CD4-positive, alpha-beta T cell treated with Interleukin-21 for 1 hour (primary cell): ENCODE results near the gene RBM47.
"Not testable (repeated sequence)": the region's sequence is repeated elsewhere in the genome, so short reads cannot be mapped to it uniquely, and the experiment has no call there.

Source experiments
- DNase-seq: peaks from one replicate; pipeline ENCODE4 v3.0.0-alpha.2; 2020

The RBM47 gene

DNA sequence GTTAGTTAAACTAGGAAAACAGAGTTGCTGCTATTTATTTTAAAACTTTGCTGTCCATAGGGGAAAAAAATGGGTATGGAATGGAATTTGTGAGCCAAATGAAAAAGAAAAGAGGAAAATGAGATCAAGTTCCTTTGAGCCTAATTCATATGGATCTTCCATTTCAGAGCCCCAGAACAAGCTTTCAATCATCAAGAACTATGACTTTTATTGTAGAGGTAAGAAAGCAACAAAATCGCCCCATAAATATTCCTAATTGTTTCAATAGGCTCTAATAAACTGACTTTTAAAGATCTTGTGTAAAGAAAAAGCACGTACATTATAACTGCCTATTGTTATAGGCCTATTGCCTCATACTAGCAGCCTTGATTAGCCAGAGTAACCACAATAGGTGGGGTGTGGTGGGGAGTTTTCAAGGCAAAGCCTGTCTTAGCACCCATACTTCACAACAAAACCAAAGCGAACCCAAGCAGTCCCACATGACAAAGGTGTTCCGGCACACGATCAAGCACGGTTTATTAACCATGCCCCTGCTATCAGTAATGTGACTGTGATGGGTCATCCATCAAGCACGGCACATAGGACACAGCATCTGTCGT lies 44.4 kb downstream of the RBM47 start:
- DNase-seq: no peak

DNA sequence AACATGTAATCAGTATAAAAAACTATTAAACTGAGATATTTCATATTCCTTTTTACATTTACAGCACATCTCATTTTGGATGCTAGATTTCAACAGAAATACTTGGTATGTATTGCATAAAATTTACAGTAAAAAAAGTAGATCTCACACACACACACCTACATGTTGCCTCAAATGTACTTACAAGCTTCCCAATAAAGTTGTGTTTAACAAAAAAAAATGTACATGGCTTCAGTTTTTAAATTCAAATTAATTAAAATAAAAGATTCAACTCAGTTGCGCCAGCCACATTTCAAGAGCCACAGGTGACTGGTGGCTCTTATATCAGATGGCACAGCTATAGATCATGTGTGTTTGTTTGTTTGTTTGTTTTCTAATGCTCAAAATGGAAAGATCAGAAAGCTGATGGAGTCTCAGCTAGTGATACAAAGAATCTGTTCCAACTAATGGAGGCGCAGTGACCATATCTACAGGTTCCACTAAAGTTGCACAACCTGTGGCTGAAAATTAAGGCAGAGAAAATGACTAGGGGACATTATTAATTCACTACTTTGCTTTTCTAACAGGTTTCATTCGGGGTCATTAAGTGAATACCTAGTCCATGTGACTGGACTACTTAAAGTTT lies 45.0 kb downstream of the RBM47 start:
- no peak for DNase-seq

GRCh38 chr4:40583850-40584439 lies 45.7 kb downstream of the RBM47 start:
- DNase-seq: no peak

DNA sequence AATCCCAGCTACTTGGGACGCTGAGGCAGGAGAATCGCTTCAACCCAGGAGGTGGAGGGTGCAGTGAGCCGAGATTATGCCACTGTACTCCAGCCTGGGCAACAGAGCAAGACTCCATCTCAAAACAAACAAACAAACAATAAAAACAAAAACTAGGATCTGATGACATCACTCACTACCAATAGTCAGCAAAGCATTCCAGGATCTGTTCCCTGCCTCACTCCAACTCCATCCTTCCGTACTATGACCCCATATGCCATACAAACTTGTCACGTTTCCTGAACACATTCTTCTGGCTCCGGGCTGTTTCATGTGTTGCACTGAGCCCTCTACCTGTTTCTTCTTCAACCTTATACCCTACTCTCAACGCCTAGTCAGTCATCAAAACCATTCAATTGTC lies 47.3 kb downstream of the RBM47 start:
- DNase-seq: no peak

DNA sequence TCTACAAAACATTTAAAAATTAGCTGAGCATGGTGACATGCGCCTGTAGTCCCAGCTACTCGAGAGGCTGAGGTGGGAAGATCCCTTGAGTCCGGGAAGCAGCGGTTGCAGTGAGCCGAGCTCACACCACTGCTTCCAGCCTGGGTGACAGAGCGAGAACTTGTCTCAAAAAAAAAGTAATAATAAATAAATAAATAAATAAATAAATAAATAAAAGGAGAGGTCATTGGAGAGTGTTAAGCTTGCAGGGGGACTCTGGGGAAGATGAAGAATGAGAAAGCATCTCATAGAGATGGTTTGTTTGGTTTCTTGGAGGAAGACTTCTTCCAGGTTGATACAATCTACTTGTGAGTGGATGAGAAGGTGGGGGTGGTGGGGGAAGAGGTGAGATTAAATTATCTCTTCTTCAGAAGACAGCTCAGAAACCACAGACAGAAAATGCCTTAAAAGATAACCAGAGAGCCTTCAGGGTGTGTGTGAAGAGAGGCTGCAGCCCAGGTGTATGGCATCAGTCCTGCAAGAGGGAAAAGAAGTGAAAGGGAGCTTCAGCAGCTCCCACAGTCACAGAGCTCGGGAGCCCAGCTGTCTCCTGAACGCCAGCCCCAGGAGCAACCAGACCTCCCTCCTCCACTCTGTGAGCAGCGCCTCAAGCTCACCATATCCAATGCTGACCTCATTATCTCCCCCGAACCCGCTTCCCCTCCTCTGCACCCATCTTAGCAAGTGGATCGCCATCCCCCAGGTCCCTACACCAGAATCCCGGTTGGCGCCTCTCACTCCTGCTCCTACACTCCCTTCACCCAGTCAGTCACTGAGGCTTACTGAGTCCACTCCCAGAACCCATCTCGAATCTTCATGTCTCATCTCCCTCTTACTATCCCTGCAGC lies 48.2 kb downstream of the RBM47 start:
- no peak for DNase-seq

- DNase-seq: no peak
These were observed 49.7 kb downstream of the RBM47 start for GRCh38 chr4:40579983-40580382.

DNA sequence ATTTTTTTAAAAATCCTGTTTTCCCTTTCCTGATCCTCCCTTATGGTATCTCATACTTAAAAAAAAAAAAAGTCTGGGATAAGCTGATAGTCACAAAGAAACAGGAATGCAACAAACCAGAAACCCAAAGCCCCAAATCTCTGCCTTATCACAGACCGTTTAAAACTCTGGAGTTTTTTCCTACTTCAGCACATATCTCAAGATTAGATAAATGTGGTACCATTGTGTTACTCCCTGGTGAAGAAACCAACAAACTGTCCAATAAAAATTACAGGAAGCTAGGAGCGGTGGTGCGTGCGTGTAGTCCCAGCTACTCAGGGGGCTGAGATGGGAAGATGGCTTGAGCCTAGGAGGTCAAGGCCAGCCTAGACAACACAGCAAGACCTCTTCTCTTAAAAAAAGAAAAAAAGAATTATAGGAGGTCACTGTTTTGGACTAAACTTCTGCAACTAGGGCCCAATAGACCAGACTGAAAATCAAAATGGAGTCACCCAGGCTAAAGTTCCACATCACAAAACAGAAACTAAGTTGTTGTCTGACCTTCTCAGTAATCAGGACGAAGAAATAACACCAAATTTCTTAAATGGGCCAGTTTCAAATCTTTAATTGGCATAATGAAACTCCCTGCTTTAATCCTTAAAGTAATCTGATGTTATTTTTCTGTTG lies 51.9 kb downstream of the RBM47 start:
- DNase-seq: no peak

DNA sequence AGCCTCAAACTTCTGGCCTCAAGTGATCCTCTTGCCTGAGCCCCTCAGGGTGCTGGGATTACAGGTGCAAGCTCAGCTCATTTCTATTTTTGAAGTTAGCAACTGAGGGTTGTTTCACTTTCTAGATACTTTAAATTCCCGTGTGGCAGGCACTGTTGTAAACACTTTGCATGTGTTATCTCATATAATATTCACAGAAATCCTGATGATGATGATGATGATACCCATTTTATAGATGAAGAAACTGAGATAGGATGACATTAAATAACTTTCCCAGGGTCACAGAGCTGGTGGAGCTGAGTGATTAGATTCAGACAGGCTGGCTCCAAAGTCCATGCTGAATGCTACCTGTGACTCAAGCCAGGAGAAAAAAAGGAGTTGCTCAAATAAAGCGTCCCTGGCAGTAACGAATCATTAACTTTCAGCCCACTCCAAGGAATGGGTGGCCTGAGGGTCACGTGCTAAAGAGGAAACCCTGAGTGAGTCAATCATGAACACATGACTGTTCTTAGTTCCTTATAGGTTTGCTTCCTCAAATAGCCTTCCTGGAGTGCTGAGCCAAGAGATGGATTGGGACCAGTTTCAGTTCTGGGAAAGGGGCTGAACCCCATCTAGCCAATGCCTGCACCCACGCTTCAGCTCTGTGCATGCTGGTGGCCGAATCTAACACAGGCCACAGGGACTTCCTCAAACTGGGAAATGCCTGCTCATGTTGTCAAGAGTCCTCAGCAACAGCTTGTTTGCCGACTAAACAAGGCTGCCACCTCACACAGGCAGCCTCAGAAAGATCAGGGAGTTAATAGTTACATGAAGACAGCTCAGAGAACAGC lies 52.8 kb downstream of the RBM47 start:
- peak; percentile 52 for DNase-seq

DNA sequence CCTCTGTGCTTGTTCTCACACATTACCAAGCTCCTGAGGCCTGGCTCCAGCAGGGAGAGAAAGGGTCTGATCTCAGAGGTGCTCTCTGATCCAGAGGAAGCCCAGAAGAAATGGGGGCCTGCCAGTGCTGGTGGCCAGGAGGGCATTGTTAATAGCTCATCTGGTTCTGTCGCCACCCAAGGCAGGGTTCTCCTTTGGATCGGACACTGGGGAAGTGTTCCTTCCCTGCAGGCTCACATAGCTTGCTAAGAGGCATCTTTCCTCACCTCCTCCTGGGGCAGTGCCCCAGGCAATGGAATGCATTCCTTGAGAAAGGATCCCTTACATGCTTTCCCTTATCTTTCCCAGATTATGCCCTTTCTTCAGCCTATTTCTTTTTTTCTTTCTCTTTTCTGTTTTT lies 53.8 kb downstream of the RBM47 start:
- no peak for DNase-seq

DNA sequence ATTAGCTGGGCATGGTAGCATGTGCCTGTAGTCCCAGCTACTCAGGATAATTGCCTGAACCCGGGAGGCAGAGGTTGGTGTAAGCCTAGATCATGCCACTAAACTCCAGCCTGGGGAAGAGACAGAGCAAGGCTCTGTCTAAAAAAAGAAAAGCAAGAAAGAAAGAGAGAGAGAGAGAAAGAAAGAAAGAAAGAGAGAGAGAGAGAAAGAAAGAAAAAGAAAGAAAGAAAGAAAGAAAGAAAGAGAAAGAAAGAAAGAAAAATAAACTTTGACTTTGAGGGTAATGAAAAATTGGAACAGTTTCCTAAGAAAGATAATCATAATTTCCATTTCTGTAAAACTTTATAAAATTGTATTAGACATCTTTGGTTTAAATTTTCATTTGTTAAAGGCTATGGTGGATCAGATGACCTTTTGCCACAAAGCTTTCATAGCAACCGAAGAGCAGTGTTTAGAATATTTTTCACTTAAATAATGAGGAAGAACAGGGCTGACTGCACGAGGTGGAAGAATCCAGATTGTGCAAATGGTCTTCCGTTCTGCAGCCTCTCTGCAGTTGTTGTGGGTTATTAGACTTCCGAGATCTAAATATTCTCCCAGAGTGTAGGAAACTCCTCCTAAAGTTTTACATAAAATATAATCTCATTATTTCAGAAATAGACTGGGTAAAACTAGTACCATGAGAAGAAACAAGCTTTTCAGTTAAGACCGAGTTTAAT lies 55.9 kb downstream of the RBM47 start:
- DNase-seq: no peak

- DNase-seq: no peak
These were observed 56.9 kb downstream of the RBM47 start for GRCh38 chr4:40572692-40573310.

- no peak for DNase-seq
These were observed 58.5 kb downstream of the RBM47 start for GRCh38 chr4:40571208-40571607.

DNA sequence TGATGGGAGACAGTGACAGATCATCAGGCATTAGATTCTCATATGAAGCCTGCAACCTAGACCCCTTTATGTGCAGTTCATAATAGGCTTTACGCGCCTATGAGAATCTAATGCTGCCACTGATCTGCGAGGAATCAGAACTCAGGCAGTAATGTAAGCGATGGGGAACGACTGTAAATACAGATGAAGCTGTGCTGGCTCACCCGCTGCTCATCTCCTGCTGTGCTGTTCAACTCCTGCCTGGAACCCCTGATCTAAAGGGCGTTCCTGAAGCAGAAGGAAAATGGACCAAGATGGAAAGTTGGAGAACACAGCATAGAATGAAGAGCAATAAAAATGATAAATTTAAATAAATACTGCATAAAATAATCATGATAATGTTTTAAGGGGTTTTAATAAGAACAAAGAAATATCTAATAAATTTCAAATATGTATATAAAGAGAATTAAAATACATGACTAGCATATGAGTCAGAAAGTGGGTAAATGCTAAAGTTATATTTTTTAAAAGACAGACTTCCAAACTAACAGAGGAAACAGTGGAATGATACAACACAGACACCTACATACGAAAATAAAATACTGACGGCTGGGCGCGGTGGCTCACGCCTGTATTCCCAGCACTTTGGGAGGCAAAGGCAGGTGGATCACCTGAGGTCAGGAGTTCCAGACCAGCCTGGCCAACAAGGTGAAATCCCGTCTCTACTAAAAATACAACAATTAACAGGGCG lies 59.2 kb downstream of the RBM47 start:
- DNase-seq: no peak

- DNase-seq: no peak
These were observed 64.7 kb downstream of the RBM47 start for GRCh38 chr4:40564815-40565483.

DNA sequence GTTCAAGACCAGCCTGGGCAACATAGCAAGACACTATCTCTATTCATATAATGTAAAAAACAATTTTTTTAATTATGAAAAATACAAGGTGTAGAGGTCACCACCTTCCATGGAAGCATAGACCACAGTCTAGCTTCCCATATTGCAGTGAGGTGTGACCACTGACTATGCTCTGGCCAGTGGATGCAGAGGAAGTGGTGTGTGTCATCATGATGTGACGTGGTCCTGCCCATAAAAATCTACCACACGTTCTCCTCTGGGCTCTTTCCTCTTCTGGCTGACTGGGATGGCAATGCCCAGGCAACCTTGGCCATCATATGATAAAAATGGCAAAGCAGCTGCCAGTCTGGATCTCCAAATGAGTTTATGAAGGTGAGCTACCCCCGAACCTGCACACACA lies 65.7 kb downstream of the RBM47 start:
- no peak for DNase-seq

GRCh38 chr4:40563401-40563800 lies 66.3 kb downstream of the RBM47 start:
- peak; percentile 13 for DNase-seq

DNA sequence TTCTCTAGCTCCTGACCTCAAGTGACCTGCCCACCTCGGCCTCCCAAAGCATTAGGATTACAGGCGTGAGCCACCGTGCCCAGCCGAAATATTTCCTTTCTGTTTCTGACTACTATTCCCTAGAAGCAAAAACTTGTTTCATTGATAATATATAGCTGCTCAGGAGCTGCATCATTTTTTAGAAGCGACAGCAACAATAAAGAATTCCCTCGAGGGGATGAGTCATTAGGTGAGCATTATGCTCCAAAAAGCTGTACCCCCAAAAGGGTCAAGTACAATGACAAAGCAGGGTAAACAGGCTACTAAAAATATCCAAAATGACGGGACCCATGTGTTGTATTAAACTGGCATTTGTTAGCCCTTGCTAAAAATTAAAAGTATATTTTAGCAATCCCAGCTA lies 67.0 kb downstream of the RBM47 start:
- DNase-seq: no peak

DNA sequence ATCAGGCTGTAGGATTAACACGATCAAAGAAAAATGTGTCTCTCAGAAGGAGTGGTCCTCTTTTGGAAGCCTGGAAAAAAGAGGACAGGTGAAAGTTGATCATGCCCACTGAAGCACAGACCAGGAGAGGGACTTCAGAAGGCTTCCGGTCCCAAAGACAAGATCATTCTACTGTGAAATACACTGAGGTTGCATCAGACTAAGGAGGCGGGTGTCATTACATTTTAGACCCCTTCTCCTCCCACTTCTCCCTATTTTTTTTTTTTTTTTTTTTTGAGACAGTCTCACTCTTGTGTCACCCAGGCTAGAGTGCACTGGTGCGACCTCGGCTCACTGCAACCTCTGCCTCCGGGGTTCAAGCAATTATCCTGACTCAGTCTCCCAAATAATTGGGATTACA lies 67.5 kb downstream of the RBM47 start:
- no peak for DNase-seq

GRCh38 chr4:40561543-40562177 lies 68.0 kb downstream of the RBM47 start:
- not testable (repeated sequence) for DNase-seq
